ENCODE data around the gene MYLK2. TPM values are rescaled to one million over a fixed set of nuclear protein-coding genes. Genes with fewer than 3 reads are reported as not detected.

MYLK2 gene
- total RNA-seq, 4 donors from 2014 or later: 0.27 to 0.54 (median 0.31) TPM; not detected in 1

DNA sequence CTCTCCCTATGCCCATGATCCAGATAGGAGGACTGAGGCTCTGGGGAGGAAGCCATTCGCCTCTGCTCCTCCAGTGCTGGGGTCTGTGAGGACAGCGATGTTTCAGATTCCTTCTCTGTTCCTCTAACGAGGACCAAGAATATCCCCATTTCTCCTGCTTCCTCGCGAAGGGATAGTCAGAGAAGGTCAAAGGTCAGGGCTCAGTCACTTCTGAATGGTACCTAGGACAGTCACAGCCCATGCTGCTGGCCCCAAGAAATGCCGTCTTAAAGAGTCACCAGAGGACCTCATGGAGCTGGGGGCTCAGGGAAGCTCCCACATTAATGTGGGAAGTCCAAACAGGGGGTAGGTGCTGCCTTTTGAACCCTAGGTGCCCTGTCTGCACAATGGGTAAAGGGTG lies 24.1 kb downstream of the MYLK2 start:
- no peak for ATAC-seq
- TF ChIP-seq POLR2A (IDR thresholded peaks at IDR 0.05) (no peak), POLR2AphosphoS5 (IDR thresholded peaks at IDR 0.05) (no peak), EP300 (IDR thresholded peaks at IDR 0.05) (no peak)
- TF ChIP-seq, protein P1, sequence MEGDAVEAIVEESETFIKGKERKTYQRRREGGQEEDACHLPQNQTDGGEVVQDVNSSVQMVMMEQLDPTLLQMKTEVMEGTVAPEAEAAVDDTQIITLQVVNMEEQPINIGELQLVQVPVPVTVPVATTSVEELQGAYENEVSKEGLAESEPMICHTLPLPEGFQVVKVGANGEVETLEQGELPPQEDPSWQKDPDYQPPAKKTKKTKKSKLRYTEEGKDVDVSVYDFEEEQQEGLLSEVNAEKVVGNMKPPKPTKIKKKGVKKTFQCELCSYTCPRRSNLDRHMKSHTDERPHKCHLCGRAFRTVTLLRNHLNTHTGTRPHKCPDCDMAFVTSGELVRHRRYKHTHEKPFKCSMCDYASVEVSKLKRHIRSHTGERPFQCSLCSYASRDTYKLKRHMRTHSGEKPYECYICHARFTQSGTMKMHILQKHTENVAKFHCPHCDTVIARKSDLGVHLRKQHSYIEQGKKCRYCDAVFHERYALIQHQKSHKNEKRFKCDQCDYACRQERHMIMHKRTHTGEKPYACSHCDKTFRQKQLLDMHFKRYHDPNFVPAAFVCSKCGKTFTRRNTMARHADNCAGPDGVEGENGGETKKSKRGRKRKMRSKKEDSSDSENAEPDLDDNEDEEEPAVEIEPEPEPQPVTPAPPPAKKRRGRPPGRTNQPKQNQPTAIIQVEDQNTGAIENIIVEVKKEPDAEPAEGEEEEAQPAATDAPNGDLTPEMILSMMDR (IDR thresholded peaks at IDR 0.05): no peak
- peak overlapping the region in 3 of 4 donors; percentile 8 to 60 (median 57) for H3K27ac ChIP-seq
- H3K9me3 ChIP-seq: no peaks in the 10 kb centered on the region
- H3K36me3 ChIP-seq: no peaks in the 10 kb centered on the region
- H3K4me3 ChIP-seq: peak overlapping the region in 1 of 2 donors; percentile 35
- 50 to 80% methylated on average over 1 to 2 of the region's 6 CpGs for WGBS, 2 donors (ENCODE audit: low coverage in 1 of 2)
- peaks cover 0 to 54% (median 5%) of the 10 kb centered on the region in 3 donors for H3K4me1 ChIP-seq
- no peaks in the 10 kb centered on the region for H3K27me3 ChIP-seq

DNA sequence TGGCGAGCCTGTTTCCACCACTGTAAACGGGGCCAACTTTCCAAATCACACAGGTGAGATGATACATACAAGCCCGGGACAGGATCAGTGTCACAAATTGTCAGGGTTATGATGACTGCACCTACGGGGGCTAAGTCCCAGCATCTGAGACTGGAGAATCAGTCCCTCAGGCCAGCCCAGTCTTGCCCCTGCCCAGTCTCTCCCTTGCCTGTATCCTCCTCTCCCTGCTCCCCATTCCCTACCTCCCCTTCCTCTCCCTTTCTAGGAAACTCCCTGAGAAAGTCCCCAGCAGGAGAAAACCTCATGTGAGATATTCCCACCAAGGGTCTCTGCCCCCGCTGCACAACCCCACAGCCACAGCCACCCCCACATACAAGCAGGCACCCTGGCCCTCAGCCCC lies 24.7 kb downstream of the MYLK2 start:
- no peak for ATAC-seq
- H3K4me1 ChIP-seq: peaks cover 0 to 48% (median 5%) of the 10 kb centered on the region in 3 donors
- no peaks in the 10 kb centered on the region for H3K36me3 ChIP-seq
- TF ChIP-seq POLR2AphosphoS5 (IDR thresholded peaks at IDR 0.05) (no peak), POLR2A (IDR thresholded peaks at IDR 0.05) (no peak), EP300 (IDR thresholded peaks at IDR 0.05) (no peak)
- TF ChIP-seq, protein P1 (IDR thresholded peaks at IDR 0.05): no peak
- H3K4me3 ChIP-seq: peak overlapping the region in 1 of 2 donors; percentile 35
- H3K9me3 ChIP-seq: no peaks in the 10 kb centered on the region
- peak overlapping the region in 2 of 4 donors; percentile 57 to 60 for H3K27ac ChIP-seq
- peaks cover 4% of the 10 kb centered on the region for H3K27me3 ChIP-seq
- 55 to 100% methylated on average over 1 to 4 of the region's 5 CpGs for WGBS, 2 donors (ENCODE audit: low coverage in 1 of 2)

DNA sequence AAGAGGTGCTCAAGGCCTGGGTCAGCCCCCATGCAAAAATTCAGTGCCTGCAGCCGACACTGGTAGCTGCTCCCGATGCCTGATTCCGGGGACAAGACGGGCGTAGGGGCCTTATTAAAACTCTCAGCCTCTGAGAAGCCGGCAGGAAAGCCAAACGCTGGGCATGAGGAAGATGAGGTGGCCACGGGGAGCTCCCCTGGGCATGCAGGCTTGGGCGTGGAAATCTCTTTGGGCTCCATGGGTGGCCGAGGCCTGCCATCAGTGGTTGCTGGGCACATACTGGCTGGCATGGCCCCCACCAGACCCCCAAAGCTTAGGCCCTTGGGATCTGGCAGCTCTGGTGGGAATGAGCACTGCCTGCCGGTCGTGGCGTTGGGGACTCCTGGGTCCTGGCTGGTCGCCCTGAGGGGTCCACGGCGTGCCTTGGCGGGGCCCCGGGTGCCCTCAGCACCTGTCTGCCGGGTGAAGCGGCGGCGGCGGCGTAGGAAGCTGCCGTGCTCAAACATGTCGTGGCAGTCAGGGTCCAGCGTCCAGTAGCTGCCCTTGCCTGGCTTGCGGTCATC lies 25.7 kb downstream of the MYLK2 start:
- H3K9me3 ChIP-seq: no peaks in the 10 kb centered on the region
- TF ChIP-seq POLR2AphosphoS5 (IDR thresholded peaks at IDR 0.05) (no peak), EP300 (IDR thresholded peaks at IDR 0.05) (no peak), POLR2A (IDR thresholded peaks at IDR 0.05) (no peak)
- TF ChIP-seq, protein P1 (IDR thresholded peaks at IDR 0.05): no peak
- H3K4me3 ChIP-seq: peak overlapping the region in 1 of 2 donors; percentile 35
- peaks cover 14% of the 10 kb centered on the region for H3K27me3 ChIP-seq
- no peak for ATAC-seq
- peak overlapping the region in 3 of 4 donors; percentile 48 to 60 (median 54) for H3K27ac ChIP-seq
- WGBS, 2 donors (ENCODE audit: low coverage in 1 of 2): 100% methylated on average over 3 of the region's 28 CpGs; no CpG with 5 or more reads in 1 of the 2 donors
- H3K36me3 ChIP-seq: no peaks in the 10 kb centered on the region
- peaks cover 0 to 46% (median 5%) of the 10 kb centered on the region in 3 donors for H3K4me1 ChIP-seq

DNA sequence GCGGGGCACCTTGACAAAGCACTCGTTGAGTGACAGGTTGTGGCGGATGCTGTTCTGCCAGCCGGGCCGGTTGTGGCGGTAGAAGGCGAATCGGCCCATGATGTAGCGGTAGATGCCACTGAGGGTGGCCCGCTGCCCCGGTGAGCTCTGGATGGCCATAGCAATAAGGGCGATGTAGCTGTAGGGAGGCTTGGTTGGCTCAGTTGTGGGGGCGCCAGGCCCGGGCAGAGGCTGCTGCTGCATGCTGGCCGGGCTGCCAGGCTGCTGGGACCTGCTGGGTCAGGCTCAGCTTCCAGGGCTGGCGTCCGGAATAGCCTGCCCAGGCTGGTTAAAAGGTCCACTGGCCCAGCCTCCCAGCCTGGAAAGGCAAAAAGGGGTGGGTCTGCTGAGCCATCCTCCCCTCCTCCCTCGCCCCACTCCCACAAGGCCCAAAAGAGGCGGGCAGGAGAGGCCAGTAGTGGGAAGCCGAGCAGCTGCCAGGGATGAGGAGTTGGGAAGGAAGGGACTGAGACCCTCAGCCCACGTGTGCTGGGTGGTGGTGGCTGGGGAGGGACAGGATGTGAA lies 26.2 kb downstream of the MYLK2 start, which contains the start of gene FOXS1:
FOXS1 (minus strand) TSS at position 305 of the 564 bp plus-strand sequence; CDS start at position 243, 62 bp downstream.
- ATAC-seq: peak; percentile 65
- Histone ChIP-seq H3K4me3 (peak within 1 kb of the TSS in 1 of 2 donors; percentile 35), H3K36me3 (no peaks in the 10 kb centered on the region), H3K27me3 (peaks cover 19% of the 10 kb centered on the region), H3K9me3 (no peaks in the 10 kb centered on the region), H3K4me1 (peaks cover 0 to 46% (median 5%) of the 10 kb centered on the region in 3 donors), H3K27ac (peak within 1 kb of the TSS in 3 of 4 donors; percentile 48 to 60 (median 54))
- WGBS, 2 donors (ENCODE audit: low coverage in 1 of 2): 19% methylated on average over 3 of the region's 21 CpGs; no CpG with 5 or more reads in 1 of the 2 donors
- TF ChIP-seq, protein P1 (IDR thresholded peaks at IDR 0.05): no peak
- TF ChIP-seq POLR2AphosphoS5 (IDR thresholded peaks at IDR 0.05) (no peak), POLR2A (IDR thresholded peaks at IDR 0.05) (no peak), EP300 (IDR thresholded peaks at IDR 0.05) (no peak)

Data from gastroesophageal sphincter (tissue), 4 donors.